IgD-negative memory B cell (primary cell): ENCODE results near the gene ARFRP1. TPM values are rescaled to one million over a fixed set of nuclear protein-coding genes. Genes with fewer than 3 reads are reported as not detected.
"Not testable (repeated sequence)": the region's sequence is repeated elsewhere in the genome, so short reads cannot be mapped to it uniquely, and the experiment has no call there.

ENCODE experiments used
- H3K27ac Mint-ChIP-seq, 3 donors: one replicate each; pipeline ENCODE4 v1.8.0; 2020 to 2022; ENCODE audit warnings: mild to moderate bottlenecking in 3 of 3, mixed read lengths in 3 of 3, moderate library complexity in 1 of 3
- H3K27me3 Mint-ChIP-seq: one replicate; pipeline ENCODE4 v1.8.0; 2021; ENCODE audit warnings: mixed read lengths
- H3K36me3 Mint-ChIP-seq: one replicate; pipeline ENCODE4 v1.8.0; 2020; ENCODE audit warnings: mild to moderate bottlenecking, mixed read lengths
- H3K4me1 Mint-ChIP-seq, 3 donors: one replicate each; pipeline ENCODE4 v1.8.0; 2020 to 2022; ENCODE audit warnings: mixed read lengths in 3 of 3, mild to moderate bottlenecking in 1 of 3
- H3K4me3 Mint-ChIP-seq, 4 donors: one replicate each; pipeline ENCODE4 v1.8.0; 2020 to 2022; ENCODE audit warnings: mild to moderate bottlenecking in 4 of 4, mixed read lengths in 4 of 4, moderate library complexity in 3 of 4
- H3K9me3 Mint-ChIP-seq, 3 donors: one replicate each; pipeline ENCODE4 v1.8.0; 2020 to 2021; ENCODE audit warnings: mixed read lengths in 3 of 3, mild to moderate bottlenecking in 1 of 3
- polyA plus RNA-seq: library from polyadenylated mRNA; unstranded; fragments of 300-500 nt; fragmentation: Illumina TruSeq; gene quantifications from one replicate; pipeline ENCODE4 v1.2.3, GENCODE V29; 2021

ARFRP1 gene
- polyA plus RNA-seq, 1 donor from 2014 or later = 64.3 TPM

GRCh38 chr20:63722967-63723622 is 15.3 kb upstream of the ARFRP1 start:
- H3K27me3 Mint-ChIP-seq, H3K4me3 Mint-ChIP-seq, H3K27ac Mint-ChIP-seq: not testable (repeated sequence)
- Mint-ChIP-seq H3K36me3 (peaks cover 19% of the 10 kb centered on the region), H3K9me3 (peaks cover 2 to 11% (median 8%) of the 10 kb centered on the region in 3 donors), H3K4me1 (peaks cover 5 to 13% (median 12%) of the 10 kb centered on the region in 3 donors)

- H3K27me3 Mint-ChIP-seq = no peaks in the 10 kb centered on the region
- H3K27ac Mint-ChIP-seq = no peak overlapping the region
- no peak overlapping the region for H3K4me3 Mint-ChIP-seq
- H3K4me1 Mint-ChIP-seq = peaks cover 8 to 15% (median 12%) of the 10 kb centered on the region in 3 donors
- H3K9me3 Mint-ChIP-seq = peaks cover 0 to 9% (median 2%) of the 10 kb centered on the region in 3 donors
- peaks cover 31% of the 10 kb centered on the region for H3K36me3 Mint-ChIP-seq
These were observed 11.2 kb upstream of the ARFRP1 start for GRCh38 chr20:63718996-63719395.

GRCh38 chr20:63714858-63715257 is 7.1 kb upstream of the ARFRP1 start:
- H3K27ac Mint-ChIP-seq = no peak overlapping the region
- H3K36me3 Mint-ChIP-seq = peaks cover 36% of the 10 kb centered on the region
- peaks cover 20 to 27% (median 20%) of the 10 kb centered on the region in 3 donors for H3K4me1 Mint-ChIP-seq
- peaks cover 0 to 13% (median 3%) of the 10 kb centered on the region in 3 donors for H3K9me3 Mint-ChIP-seq
- H3K4me3 Mint-ChIP-seq = no peak overlapping the region
- H3K27me3 Mint-ChIP-seq = no peaks in the 10 kb centered on the region

- H3K9me3 Mint-ChIP-seq = peaks cover 0 to 6% (median 3%) of the 10 kb centered on the region in 3 donors
- H3K27me3 Mint-ChIP-seq = no peaks in the 10 kb centered on the region
- peak overlapping the region in 1 of 3 donors; percentile 20 for H3K27ac Mint-ChIP-seq
- peaks cover 27% of the 10 kb centered on the region for H3K36me3 Mint-ChIP-seq
- peak overlapping the region in 3 of 4 donors; percentile 2 to 63 (median 53) for H3K4me3 Mint-ChIP-seq
- H3K4me1 Mint-ChIP-seq = peaks cover 16 to 29% (median 27%) of the 10 kb centered on the region in 3 donors
These were observed 4.4 kb upstream of the ARFRP1 start for GRCh38 chr20:63712191-63712590.

GRCh38 chr20:63711085-63711645 is 3.4 kb upstream of the ARFRP1 start:
- H3K27me3 Mint-ChIP-seq = no peaks in the 10 kb centered on the region
- H3K27ac Mint-ChIP-seq = peak overlapping the region in 2 of 3 donors; percentile 77 to 81
- peaks cover 0 to 6% (median 3%) of the 10 kb centered on the region in 3 donors for H3K9me3 Mint-ChIP-seq
- H3K4me1 Mint-ChIP-seq = peaks cover 25 to 33% (median 30%) of the 10 kb centered on the region in 3 donors
- peak overlapping the region in 3 of 4 donors; percentile 25 to 92 (median 73) for H3K4me3 Mint-ChIP-seq
- H3K36me3 Mint-ChIP-seq = peaks cover 20% of the 10 kb centered on the region

- no peaks in the 10 kb centered on the region for H3K27me3 Mint-ChIP-seq
- peaks cover 9% of the 10 kb centered on the region for H3K36me3 Mint-ChIP-seq
- peaks cover 0 to 3% (median 1%) of the 10 kb centered on the region in 3 donors for H3K9me3 Mint-ChIP-seq
- no peak overlapping the region for H3K27ac Mint-ChIP-seq
- peak overlapping the region; percentile 78 to 92 (median 87) for H3K4me3 Mint-ChIP-seq
- H3K4me1 Mint-ChIP-seq = peaks cover 21 to 31% (median 23%) of the 10 kb centered on the region in 3 donors
These were observed 1.4 kb upstream of the ARFRP1 start for GRCh38 chr20:63709149-63709527.

GRCh38 chr20:63708301-63709148 is 749 bp upstream of the ARFRP1 start:
- Mint-ChIP-seq H3K4me3 (peak overlapping the region; percentile 78 to 92 (median 87)), H3K4me1 (peaks cover 21 to 31% (median 23%) of the 10 kb centered on the region in 3 donors), H3K27me3 (no peaks in the 10 kb centered on the region), H3K9me3 (peaks cover 0 to 3% (median 1%) of the 10 kb centered on the region in 3 donors), H3K36me3 (peaks cover 7% of the 10 kb centered on the region), H3K27ac (peak overlapping the region in 1 of 3 donors; percentile 59)

GRCh38 chr20:63706852-63707557 is 771 bp downstream of the ARFRP1 start:
- H3K27ac Mint-ChIP-seq = peak overlapping the region; percentile 78 to 95 (median 92)
- peak overlapping the region; percentile 85 to 92 (median 87) for H3K4me3 Mint-ChIP-seq
- no peaks in the 10 kb centered on the region for H3K27me3 Mint-ChIP-seq
- H3K36me3 Mint-ChIP-seq = peaks cover 3% of the 10 kb centered on the region
- no peaks in the 10 kb centered on the region for H3K9me3 Mint-ChIP-seq
- peaks cover 17 to 31% (median 19%) of the 10 kb centered on the region in 3 donors for H3K4me1 Mint-ChIP-seq

GRCh38 chr20:63706027-63706695 is 1.6 kb downstream of the ARFRP1 start:
- no peaks in the 10 kb centered on the region for H3K9me3 Mint-ChIP-seq
- peaks cover 2% of the 10 kb centered on the region for H3K36me3 Mint-ChIP-seq
- peak overlapping the region; percentile 85 to 92 (median 87) for H3K4me3 Mint-ChIP-seq
- H3K27me3 Mint-ChIP-seq = no peaks in the 10 kb centered on the region
- peak overlapping the region; percentile 78 to 95 (median 92) for H3K27ac Mint-ChIP-seq
- H3K4me1 Mint-ChIP-seq = peaks cover 15 to 30% (median 16%) of the 10 kb centered on the region in 3 donors

- Mint-ChIP-seq H3K27ac (peak overlapping the region; percentile 65 to 78 (median 73)), H3K36me3 (peaks cover under 1% of the 10 kb centered on the region)
These were observed 2.3 kb downstream of the ARFRP1 start for GRCh38 chr20:63705232-63706026.

GRCh38 chr20:63704749-63705117 is 3.0 kb downstream of the ARFRP1 start:
- H3K36me3 Mint-ChIP-seq = no peaks in the 10 kb centered on the region
- H3K4me3 Mint-ChIP-seq = no peak overlapping the region
- no peaks in the 10 kb centered on the region for H3K9me3 Mint-ChIP-seq
- H3K4me1 Mint-ChIP-seq = peaks cover 7 to 21% (median 9%) of the 10 kb centered on the region in 3 donors
- H3K27me3 Mint-ChIP-seq = no peaks in the 10 kb centered on the region
- H3K27ac Mint-ChIP-seq = no peak overlapping the region

More at GRCh38 chr20:63705232-63706026, 2.3 kb downstream of the ARFRP1 start:
- no peaks in the 10 kb centered on the region for H3K9me3 Mint-ChIP-seq
- peaks cover 10 to 23% (median 12%) of the 10 kb centered on the region in 3 donors for H3K4me1 Mint-ChIP-seq
- H3K4me3 Mint-ChIP-seq = peak overlapping the region; percentile 30 to 60 (median 47)
- no peaks in the 10 kb centered on the region for H3K27me3 Mint-ChIP-seq

GRCh38 chr20:63703976-63704748 is 3.6 kb downstream of the ARFRP1 start:
- Mint-ChIP-seq H3K36me3 (no peaks in the 10 kb centered on the region), H3K4me3 (no peak overlapping the region), H3K9me3 (no peaks in the 10 kb centered on the region), H3K27me3 (no peaks in the 10 kb centered on the region), H3K4me1 (peaks cover 5 to 18% (median 9%) of the 10 kb centered on the region in 3 donors), H3K27ac (peak overlapping the region in 1 of 3 donors; percentile 57)
